ENCODE data around the gene INO80D. TPM values are rescaled to one million over a fixed set of nuclear protein-coding genes. Genes with fewer than 3 reads are reported as not detected.
"Not testable (repeated sequence)": the region's sequence is repeated elsewhere in the genome, so short reads cannot be mapped to it uniquely, and the experiment has no call there.

INO80D gene
- total RNA-seq, 1 experiment from 2014 or later = 9.0 TPM

DNA sequence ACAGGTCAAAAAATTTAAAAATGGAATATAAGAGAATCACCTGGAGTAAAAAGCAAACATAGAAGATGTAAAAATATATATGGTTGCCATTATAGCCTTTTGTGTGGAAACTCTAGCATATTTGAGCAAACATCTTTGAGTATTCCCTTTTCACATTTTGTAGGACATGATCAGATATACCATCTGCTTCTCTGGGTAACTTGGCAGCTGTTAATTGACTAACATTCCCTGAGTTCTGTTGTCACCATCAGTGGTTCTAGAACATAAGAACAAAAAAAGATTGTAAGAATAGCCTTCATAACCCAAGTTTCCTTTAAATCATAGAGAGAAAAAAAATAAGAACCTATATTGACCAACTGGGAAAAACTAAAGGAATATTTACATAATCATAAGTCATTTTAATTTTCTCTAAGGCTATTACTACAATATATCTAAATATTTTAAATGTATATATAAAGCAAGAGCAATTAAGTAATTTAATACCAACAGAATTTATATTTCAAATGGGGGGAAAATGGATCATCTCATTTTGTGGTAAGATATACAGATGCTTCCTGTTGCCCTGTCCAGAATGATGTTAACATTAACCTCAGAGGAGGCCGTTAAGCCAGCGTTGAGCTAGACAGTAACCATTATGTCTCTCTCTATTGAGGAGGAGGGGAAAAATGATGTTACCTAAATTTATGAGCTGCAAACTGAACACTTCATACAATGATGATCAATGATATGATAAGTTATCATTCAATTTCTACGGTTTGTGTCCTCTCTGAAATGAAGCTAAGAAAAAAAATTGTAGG is 9.8 kb upstream of the INO80D start:
- Histone ChIP-seq H3K36me3 (replicated peaks; ENCODE audit: control insufficient read depth, insufficient read depth, low read length) (no peaks in the 10 kb centered on the region), H3K4me3 (ENCODE audit: insufficient read depth, low read depth, low read length) (no peak overlapping the region), H3K27me3 (ENCODE audit: control insufficient read depth, insufficient read depth, low read length) (no peaks in the 10 kb centered on the region)
- no peak for DNase-seq

GRCh38 chr2:206092297-206092696 is 6.3 kb upstream of the INO80D start:
- DNase-seq = no peak
- Histone ChIP-seq H3K4me3 (ENCODE audit: insufficient read depth, low read depth, low read length) (no peak overlapping the region), H3K36me3 (replicated peaks; ENCODE audit: control insufficient read depth, insufficient read depth, low read length) (no peaks in the 10 kb centered on the region; the same call in none of the 2 replicates), H3K27me3 (ENCODE audit: control insufficient read depth, insufficient read depth, low read length) (no peaks in the 10 kb centered on the region)

GRCh38 chr2:206088248-206088647 is 2.3 kb upstream of the INO80D start:
- Histone ChIP-seq H3K4me3 (ENCODE audit: insufficient read depth, low read depth, low read length) (no peak overlapping the region), H3K27me3 (ENCODE audit: control insufficient read depth, insufficient read depth, low read length) (no peaks in the 10 kb centered on the region)
- DNase-seq = no peak

DNA sequence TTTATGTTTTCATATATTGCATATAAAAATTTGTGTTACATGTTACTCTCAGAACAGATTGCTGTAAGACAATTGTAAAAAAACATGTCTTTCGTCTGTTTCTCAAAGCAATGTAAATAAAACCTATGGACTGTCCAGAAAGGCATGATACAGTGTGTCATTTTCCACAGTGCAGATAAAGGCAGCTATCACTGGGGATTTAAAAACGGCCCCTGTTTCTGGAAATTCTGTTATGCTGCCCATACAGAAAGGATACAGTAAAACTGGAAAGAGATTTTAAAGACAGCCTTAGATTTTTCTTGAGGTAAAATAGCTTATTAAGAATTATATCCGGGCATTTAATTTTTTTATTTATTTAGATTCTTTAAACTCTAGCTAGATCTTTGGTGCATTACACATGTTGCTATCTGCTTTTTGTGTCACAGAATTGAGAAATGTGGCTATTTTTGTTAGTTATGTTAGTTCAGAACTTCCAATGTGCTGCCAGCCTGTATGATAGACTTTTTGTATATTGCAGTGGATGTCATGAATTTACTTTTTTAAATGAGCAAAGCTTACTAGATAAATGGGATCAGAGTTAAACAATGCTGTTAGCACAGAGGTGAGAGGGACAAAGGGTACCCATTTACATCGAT is 859 bp upstream of the INO80D start:
- DNase-seq = no peak
- no peaks in the 10 kb centered on the region for H3K27me3 ChIP-seq (ENCODE audit: control insufficient read depth, insufficient read depth, low read length)

More at GRCh38 chr2:206088248-206088647, 2.3 kb upstream of the INO80D start:
- H3K36me3 ChIP-seq (replicated peaks; ENCODE audit: control insufficient read depth, insufficient read depth, low read length) = no peaks in the 10 kb centered on the region; the same call in none of the 2 replicates

GRCh38 chr2:206084870-206085741 is 868 bp downstream of the INO80D start:
- Histone ChIP-seq H3K4me3 (ENCODE audit: insufficient read depth, low read depth, low read length) (peak overlapping the region; percentile 49), H3K36me3 (replicated peaks; ENCODE audit: control insufficient read depth, insufficient read depth, low read length) (no peaks in the 10 kb centered on the region; the same call in 1 of the 2 replicates), H3K27me3 (ENCODE audit: control insufficient read depth, insufficient read depth, low read length) (no peaks in the 10 kb centered on the region)
- peak; percentile 73 for DNase-seq

More for the DNA sequence above, 859 bp upstream of the INO80D start:
- peak overlapping the region; percentile 49 for H3K4me3 ChIP-seq (ENCODE audit: insufficient read depth, low read depth, low read length)
- no peaks in the 10 kb centered on the region; the same call in none of the 2 replicates for H3K36me3 ChIP-seq (replicated peaks; ENCODE audit: control insufficient read depth, insufficient read depth, low read length)

- Histone ChIP-seq H3K36me3 (replicated peaks; ENCODE audit: control insufficient read depth, insufficient read depth, low read length) (no peaks in the 10 kb centered on the region), H3K27me3 (ENCODE audit: control insufficient read depth, insufficient read depth, low read length) (no peaks in the 10 kb centered on the region), H3K4me3 (ENCODE audit: insufficient read depth, low read depth, low read length) (peak overlapping the region; percentile 49)
- DNase-seq = peak; percentile 77
These were observed 1.5 kb downstream of the INO80D start for GRCh38 chr2:206084439-206084869.

- DNase-seq = peak; percentile 77
- H3K36me3 ChIP-seq (replicated peaks; ENCODE audit: control insufficient read depth, insufficient read depth, low read length) = no peaks in the 10 kb centered on the region
- peak overlapping the region; percentile 49 for H3K4me3 ChIP-seq (ENCODE audit: insufficient read depth, low read depth, low read length)
- H3K27me3 ChIP-seq (ENCODE audit: control insufficient read depth, insufficient read depth, low read length) = no peaks in the 10 kb centered on the region
These were observed 2.2 kb downstream of the INO80D start for GRCh38 chr2:206083602-206084438.

GRCh38 chr2:206082298-206082843 is 3.6 kb downstream of the INO80D start:
- no peak for DNase-seq
- H3K4me3 ChIP-seq (ENCODE audit: insufficient read depth, low read depth, low read length) = peak overlapping the region; percentile 3; the same call in 1 of the 2 replicates
- no peaks in the 10 kb centered on the region for H3K36me3 ChIP-seq (replicated peaks; ENCODE audit: control insufficient read depth, insufficient read depth, low read length)
- no peaks in the 10 kb centered on the region for H3K27me3 ChIP-seq (ENCODE audit: control insufficient read depth, insufficient read depth, low read length)

DNA sequence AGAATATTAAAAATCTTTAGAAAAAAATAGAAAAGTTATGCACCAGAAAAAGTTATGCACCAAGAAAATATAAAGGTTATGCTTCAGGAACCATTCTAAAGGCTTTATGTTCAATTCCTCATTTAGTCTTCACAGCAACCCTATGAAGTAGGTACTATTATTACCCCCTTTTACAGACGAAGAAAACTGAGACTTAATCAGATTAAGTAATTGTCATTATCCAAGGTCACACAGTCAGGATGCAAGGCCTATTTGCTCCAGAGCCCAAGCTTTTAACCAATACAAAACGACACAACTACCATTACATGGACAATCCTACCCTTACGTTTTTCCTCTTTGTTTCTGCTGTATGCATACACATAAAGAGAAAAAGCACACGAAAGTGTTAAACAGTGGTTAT is 5.0 kb downstream of the INO80D start:
- no peaks in the 10 kb centered on the region for H3K27me3 ChIP-seq (ENCODE audit: control insufficient read depth, insufficient read depth, low read length)
- no peak for DNase-seq
- H3K36me3 ChIP-seq (replicated peaks; ENCODE audit: control insufficient read depth, insufficient read depth, low read length) = no peaks in the 10 kb centered on the region
- H3K4me3 ChIP-seq (ENCODE audit: insufficient read depth, low read depth, low read length) = no peak overlapping the region

- Histone ChIP-seq H3K27me3 (ENCODE audit: control insufficient read depth, insufficient read depth, low read length) (no peaks in the 10 kb centered on the region), H3K4me3 (ENCODE audit: insufficient read depth, low read depth, low read length) (no peak overlapping the region), H3K36me3 (replicated peaks; ENCODE audit: control insufficient read depth, insufficient read depth, low read length) (no peaks in the 10 kb centered on the region)
- DNase-seq = peak; percentile 68
These were observed 6.1 kb downstream of the INO80D start for GRCh38 chr2:206079699-206080465.

DNA sequence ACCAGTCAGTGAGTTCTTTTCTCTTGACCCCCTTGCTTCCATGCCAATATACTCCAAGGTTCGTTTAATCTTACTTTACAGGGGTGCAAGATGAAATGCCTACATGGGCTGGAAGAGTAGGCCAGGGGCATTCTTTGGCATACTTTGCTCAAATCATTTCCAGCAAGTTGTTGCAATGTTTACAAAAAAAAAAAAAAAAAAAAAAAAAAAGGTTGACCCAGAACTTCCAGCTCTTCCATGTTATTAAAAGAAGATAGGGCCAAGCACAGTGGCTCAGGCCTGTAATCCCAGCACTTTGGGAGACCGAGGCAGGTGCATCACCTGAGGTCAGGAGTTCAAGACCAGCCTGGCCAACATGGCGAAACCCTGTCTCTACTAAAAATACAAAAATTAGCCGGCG is 8.1 kb downstream of the INO80D start:
- not testable (repeated sequence) for H3K27me3 ChIP-seq (ENCODE audit: control insufficient read depth, insufficient read depth, low read length); H3K36me3 ChIP-seq (replicated peaks; ENCODE audit: control insufficient read depth, insufficient read depth, low read length); H3K4me3 ChIP-seq (ENCODE audit: insufficient read depth, low read depth, low read length); DNase-seq

GRCh38 chr2:206075113-206075512 is 10.9 kb downstream of the INO80D start:
- Histone ChIP-seq H3K4me3 (ENCODE audit: insufficient read depth, low read depth, low read length) (no peak overlapping the region), H3K27me3 (ENCODE audit: control insufficient read depth, insufficient read depth, low read length) (no peaks in the 10 kb centered on the region), H3K36me3 (replicated peaks; ENCODE audit: control insufficient read depth, insufficient read depth, low read length) (no peaks in the 10 kb centered on the region)
- DNase-seq = no peak

GRCh38 chr2:206071807-206072206 is 14.2 kb downstream of the INO80D start:
- Histone ChIP-seq H3K36me3 (replicated peaks; ENCODE audit: control insufficient read depth, insufficient read depth, low read length) (no peaks in the 10 kb centered on the region), H3K4me3 (ENCODE audit: insufficient read depth, low read depth, low read length) (no peak overlapping the region), H3K27me3 (ENCODE audit: control insufficient read depth, insufficient read depth, low read length) (no peaks in the 10 kb centered on the region)
- DNase-seq = no peak
